Parathyroid adenoma (tissue), 2 donors: Measurements from ENCODE around the gene APLNR.

Experiments used
- H2AFZ ChIP-seq: fragments of 300-600 bp; sonication (generic); one replicate; pipeline ENCODE4 v1.7.0; 2017; ENCODE audit warnings: antibody characterized with exemption, mild to moderate bottlenecking
- H3K27ac ChIP-seq: fragments of 300-600 bp; sonication (generic); one replicate; pipeline ENCODE4 v1.7.0; 2017
- H3K27me3 ChIP-seq: fragments of 300-600 bp; sonication (generic); one replicate; pipeline ENCODE4 v1.7.0; 2017; ENCODE audit warnings: low read length; ENCODE audit not compliant: control insufficient read depth, insufficient read depth
- H3K36me3 ChIP-seq: fragments of 300-600 bp; sonication (generic); one replicate; pipeline ENCODE4 v1.7.0; 2017; ENCODE audit warnings: low read length; ENCODE audit not compliant: control insufficient read depth, insufficient read depth
- H3K4me1 ChIP-seq: fragments of 300-600 bp; sonication (generic); one replicate; pipeline ENCODE4 v1.7.0; 2017; ENCODE audit warnings: control low read depth
- H3K4me2 ChIP-seq: fragments of 300-600 bp; sonication (generic); one replicate; pipeline ENCODE4 v1.7.0; 2017; ENCODE audit warnings: low read length
- H3K4me3 ChIP-seq: fragments of 300-600 bp; sonication (generic); one replicate; pipeline ENCODE4 v1.7.0; 2017; ENCODE audit warnings: low read depth, low read length
- H3K79me2 ChIP-seq: fragments of 300-600 bp; sonication (generic); one replicate; pipeline ENCODE4 v1.7.0; 2017; ENCODE audit warnings: control low read depth
- H3K9ac ChIP-seq: fragments of 300-600 bp; sonication (generic); one replicate; pipeline ENCODE4 v1.7.0; 2017; ENCODE audit warnings: mild to moderate bottlenecking
- H3K9me3 ChIP-seq: fragments of 300-600 bp; sonication (generic); one replicate; pipeline ENCODE4 v1.7.0; 2017; ENCODE audit warnings: low read length; ENCODE audit not compliant: control insufficient read depth
- CTCF ChIP-seq: fragments of 300-600 bp; sonication (generic); IDR thresholded peaks from one replicate; pipeline ENCODE4 v1.7.0; 2017; ENCODE audit warnings: antibody characterized with exemption, mild to moderate bottlenecking
- donor health status: primary hyperparathyroidism.

The APLNR gene

GRCh38 chr11:57214494-57214893 lies 22.6 kb downstream of the APLNR start:
- no peak overlapping the region for H3K4me3 ChIP-seq
- H2AFZ ChIP-seq, result no peak overlapping the region
- H3K9ac ChIP-seq, result no peak overlapping the region
- H3K79me2 ChIP-seq, result no peaks in the 10 kb centered on the region
- TF ChIP-seq CTCF, result no peak
- no peak overlapping the region for H3K27ac ChIP-seq
- no peaks in the 10 kb centered on the region for H3K4me1 ChIP-seq
- no peak overlapping the region for H3K4me2 ChIP-seq
- no peaks in the 10 kb centered on the region for H3K27me3 ChIP-seq
- H3K9me3 ChIP-seq, result no peaks in the 10 kb centered on the region
- no peaks in the 10 kb centered on the region for H3K36me3 ChIP-seq

GRCh38 chr11:57214098-57214417 lies 23.0 kb downstream of the APLNR start:
- no peaks in the 10 kb centered on the region for H3K4me1 ChIP-seq
- no peak overlapping the region for H3K9ac ChIP-seq
- no peak overlapping the region for H3K4me2 ChIP-seq
- no peaks in the 10 kb centered on the region for H3K9me3 ChIP-seq
- H2AFZ ChIP-seq, result no peak overlapping the region
- H3K36me3 ChIP-seq, result no peaks in the 10 kb centered on the region
- H3K27ac ChIP-seq, result no peak overlapping the region
- H3K27me3 ChIP-seq, result no peaks in the 10 kb centered on the region
- no peak for TF ChIP-seq CTCF
- no peak overlapping the region for H3K4me3 ChIP-seq
- no peaks in the 10 kb centered on the region for H3K79me2 ChIP-seq

GRCh38 chr11:57213342-57214097 lies 23.5 kb downstream of the APLNR start:
- no peak overlapping the region for H3K27ac ChIP-seq
- H3K27me3 ChIP-seq, result no peaks in the 10 kb centered on the region
- no peak overlapping the region for H3K9ac ChIP-seq
- no peaks in the 10 kb centered on the region for H3K4me1 ChIP-seq
- no peak overlapping the region for H2AFZ ChIP-seq
- no peak overlapping the region for H3K4me3 ChIP-seq
- no peaks in the 10 kb centered on the region for H3K79me2 ChIP-seq
- no peak overlapping the region for H3K4me2 ChIP-seq
- H3K9me3 ChIP-seq, result no peaks in the 10 kb centered on the region
- TF ChIP-seq CTCF, result no peak
- H3K36me3 ChIP-seq, result no peaks in the 10 kb centered on the region

GRCh38 chr11:57210781-57211180 lies 26.3 kb downstream of the APLNR start:
- Histone ChIP-seq H3K36me3 (no peaks in the 10 kb centered on the region), H3K9ac (no peak overlapping the region), H3K27ac (no peak overlapping the region), H3K4me2 (no peak overlapping the region), H3K9me3 (no peaks in the 10 kb centered on the region), H3K79me2 (no peaks in the 10 kb centered on the region), H3K4me3 (no peak overlapping the region), H3K4me1 (no peaks in the 10 kb centered on the region), H2AFZ (no peak overlapping the region), H3K27me3 (no peaks in the 10 kb centered on the region)
- no peak for TF ChIP-seq CTCF

- Histone ChIP-seq H3K27ac (no peak overlapping the region), H3K27me3 (no peaks in the 10 kb centered on the region), H2AFZ (no peak overlapping the region), H3K9ac (no peak overlapping the region), H3K36me3 (no peaks in the 10 kb centered on the region), H3K4me3 (no peak overlapping the region), H3K4me2 (no peak overlapping the region), H3K9me3 (no peaks in the 10 kb centered on the region), H3K4me1 (peaks cover 7% of the 10 kb centered on the region), H3K79me2 (no peaks in the 10 kb centered on the region)
- TF ChIP-seq CTCF, result no peak
Observed at GRCh38 chr11:57207168-57207567, 29.9 kb downstream of the APLNR start.
